HepG2 (cell line): ENCODE measurements around the gene CDIP1. TPM values are rescaled to one million over a fixed set of nuclear protein-coding genes. Genes with fewer than 3 reads are reported as not detected.
A peak's percentile ranks its signal among the peaks of the same experiment; 100 is the strongest.

Experiments
- ATF7 ChIP-seq, 2 experiments: fragments of 450-650 bp in 1 of 2; sonication (generic) in 1 of 2; formaldehyde crosslinking in 1 of 2; IDR thresholded peaks; 2 replicates each; pipeline versions ENCODE4 v1.4.0 to v1.6.1; 2016 to 2020; ENCODE audit warnings: antibody characterized with exemption in 1 of 2, mild to moderate bottlenecking in 1 of 2, missing genetic modification reagents in 1 of 2
- BRD4 ChIP-seq: sonication (generic); formaldehyde crosslinking; IDR thresholded peaks from 2 replicates; pipeline ENCODE4 v1.4.0; 2020; ENCODE audit warnings: missing genetic modification reagents
- GTF3A ChIP-seq: sonication (generic); formaldehyde crosslinking; conservative IDR thresholded peaks from 2 replicates; pipeline ENCODE4 v1.4.0; 2020; ENCODE audit warnings: mild to moderate bottlenecking, missing genetic modification reagents
- HNRNPUL1 ChIP-seq: fragments of 200-400 bp; formaldehyde crosslinking; IDR thresholded peaks from 2 replicates; pipeline ENCODE4 v1.6.1; 2017; ENCODE audit warnings: low read depth, mild to moderate bottlenecking, low read length, moderate library complexity
- JUN ChIP-seq: sonication (generic); formaldehyde crosslinking; IDR thresholded peaks from 2 replicates; pipeline ENCODE4 v1.4.0; 2020; ENCODE audit warnings: mild to moderate bottlenecking, missing genetic modification reagents
- PAX8 ChIP-seq: sonication (generic); formaldehyde crosslinking; IDR thresholded peaks from 2 replicates; pipeline ENCODE4 v1.8.0; 2022; ENCODE audit warnings: mild to moderate bottlenecking, missing genetic modification reagents, borderline replicate concordance
- RBFOX2 ChIP-seq: fragments of 200-400 bp; formaldehyde crosslinking; IDR thresholded peaks from 2 replicates; pipeline ENCODE4 v1.6.1; 2017; ENCODE audit warnings: low read depth, mild to moderate bottlenecking, low read length
- REPIN1 ChIP-seq: sonication (generic); formaldehyde crosslinking; IDR thresholded peaks from 2 replicates; pipeline ENCODE4 v1.8.0; 2022; ENCODE audit warnings: missing genetic modification reagents, low read depth, mild to moderate bottlenecking, borderline replicate concordance
- RORA ChIP-seq: sonication (generic); formaldehyde crosslinking; IDR thresholded peaks from 2 replicates; pipeline ENCODE4 v1.5.0; 2020; ENCODE audit warnings: mild to moderate bottlenecking, missing genetic modification reagents, moderate library complexity
- SALL2 ChIP-seq: sonication (generic); formaldehyde crosslinking; IDR thresholded peaks from 2 replicates; pipeline ENCODE4 v1.8.1; 2023; ENCODE audit warnings: mild to moderate bottlenecking, missing genetic modification reagents, inconsistent platforms
- ZFP36L2 ChIP-seq: sonication (generic); formaldehyde crosslinking; IDR thresholded peaks from 2 replicates; pipeline ENCODE4 v1.4.0; 2020; ENCODE audit warnings: missing genetic modification reagents
- ZNF235 ChIP-seq: sonication (generic); formaldehyde crosslinking; IDR thresholded peaks from 2 replicates; pipeline ENCODE4 v1.8.1; 2023; ENCODE audit warnings: mild to moderate bottlenecking, missing genetic modification reagents, borderline replicate concordance
- ZNF3 ChIP-seq: IDR thresholded peaks from 2 replicates; pipeline ENCODE4 v1.7.0; 2017; ENCODE audit warnings: inconsistent platforms
- ZNF343 ChIP-seq: sonication (generic); formaldehyde crosslinking; IDR thresholded peaks from 2 replicates; pipeline ENCODE4 v1.4.0; 2020; ENCODE audit warnings: mild to moderate bottlenecking, missing genetic modification reagents
- ZNF431 ChIP-seq: sonication (generic); formaldehyde crosslinking; IDR thresholded peaks from 2 replicates; pipeline ENCODE4 v1.9.0; 2022; ENCODE audit warnings: missing genetic modification reagents, low read depth, mild to moderate bottlenecking, borderline replicate concordance
- ZNF451 ChIP-seq: sonication (generic); formaldehyde crosslinking; IDR thresholded peaks from 2 replicates; pipeline ENCODE4 v1.5.0; 2020; ENCODE audit warnings: mild to moderate bottlenecking, missing genetic modification reagents
- ZNF552 ChIP-seq: sonication (generic); formaldehyde crosslinking; IDR thresholded peaks from 2 replicates; pipeline ENCODE4 v1.9.0; 2022; ENCODE audit warnings: missing genetic modification reagents, mild to moderate bottlenecking, borderline replicate concordance
- ZNF724P ChIP-seq: sonication (generic); formaldehyde crosslinking; IDR thresholded peaks from 2 replicates; pipeline ENCODE4 v1.8.0; 2022; ENCODE audit warnings: missing genetic modification reagents, borderline replicate concordance
- polyA plus RNA-seq, 8 experiments: library from polyadenylated mRNA; depleted of rRNA in 3 of 8; stranded (reverse) in 7 of 8; unstranded in 1 of 8; fragments of >200 nt; fragmentation: Illumina TruSeq in 4 of 8; extraction: Trizol in 4 of 8; gene quantifications; 2 replicates each; pipeline versions ENCODE4 v1.2.1 to v1.2.3, GENCODE V29; 2011 to 2016; ENCODE audit warnings: low read depth in 4 of 8, missing spikeins in 1 of 8, mixed read lengths in 1 of 8; ENCODE audit not compliant: insufficient read depth in 1 of 8
- total RNA-seq, 5 experiments: library from RNA; depleted of rRNA; stranded (reverse); fragments of >200 nt; fragmentation: Illumina TruSeq; extraction: Trizol; gene quantifications; 2 replicates each; pipeline ENCODE4 v1.2.3, GENCODE V29; 2016; ENCODE audit warnings: low read depth in 1 of 5
- TF ChIP-seq, protein P1 (sequence below), 2 experiments: sonication (generic) in 1 of 2; formaldehyde crosslinking in 1 of 2; IDR thresholded peaks; 2 replicates each; pipeline versions ENCODE4 v1.4.0 to v1.6.1; 2016 to 2020; ENCODE audit warnings: borderline replicate concordance in 1 of 2, low read depth in 1 of 2, mild to moderate bottlenecking in 1 of 2, missing genetic modification reagents in 1 of 2
- TF ChIP-seq, protein P2 (sequence below): sonication (generic); formaldehyde crosslinking; IDR thresholded peaks from 2 replicates; pipeline ENCODE4 v1.5.1; 2020; ENCODE audit warnings: mild to moderate bottlenecking, missing genetic modification reagents, borderline replicate concordance
- TF ChIP-seq, protein P3 (sequence below): IDR thresholded peaks from 2 replicates; pipeline ENCODE4 v1.6.1; 2016; ENCODE audit warnings: missing biosample characterization, missing genetic modification reagents, low read depth

The CDIP1 gene
- total and polyA plus RNA-seq, 2 of the 13 experiments (the other 11 are each of a cell fraction or from before 2014, with no cell fraction given), result 31.2 to 56.7 TPM

DNA sequence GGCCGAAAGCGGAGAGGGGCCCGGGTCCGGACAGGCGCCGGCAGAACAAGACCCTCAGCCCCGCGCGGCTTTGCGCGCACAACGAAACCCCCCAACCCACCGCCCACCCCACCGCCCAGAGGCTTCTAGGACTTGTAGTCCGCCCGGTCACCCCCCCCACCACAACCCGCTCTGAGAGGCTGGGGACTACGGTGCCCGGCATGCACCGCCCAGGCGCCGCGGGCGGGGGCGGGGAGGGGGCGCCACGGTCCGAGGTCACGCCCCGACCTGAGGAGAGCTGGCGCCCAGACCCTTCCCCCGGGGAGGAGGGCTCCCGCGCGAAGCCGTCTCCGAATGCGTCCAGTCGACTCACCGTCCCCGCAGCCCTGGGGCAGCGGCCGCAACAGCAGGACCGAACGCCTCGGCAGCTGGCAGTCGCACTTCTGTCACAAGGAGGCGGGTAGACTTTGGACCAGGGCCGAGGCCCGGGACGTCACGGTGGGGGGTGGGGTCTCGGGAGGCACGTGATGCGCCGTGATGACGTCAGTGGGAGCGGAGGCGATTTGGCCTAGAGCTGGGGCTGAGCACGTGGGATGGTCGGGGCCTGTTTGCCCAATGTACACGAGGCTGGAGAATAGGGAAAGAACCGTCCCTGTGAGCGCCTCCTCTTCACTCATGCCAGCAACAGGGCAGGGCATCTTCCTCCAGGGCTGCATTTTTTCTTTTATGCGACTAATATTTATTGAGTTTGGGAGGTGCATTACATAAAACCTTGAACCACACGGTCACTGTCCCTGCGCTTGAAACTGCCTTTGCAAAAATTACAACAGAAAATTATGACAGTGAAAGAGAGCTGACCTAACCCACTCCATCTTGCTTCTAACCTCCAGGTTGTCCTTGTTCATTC, at the start of gene CDIP1 (continued):
- TF ChIP-seq, protein P1, sequence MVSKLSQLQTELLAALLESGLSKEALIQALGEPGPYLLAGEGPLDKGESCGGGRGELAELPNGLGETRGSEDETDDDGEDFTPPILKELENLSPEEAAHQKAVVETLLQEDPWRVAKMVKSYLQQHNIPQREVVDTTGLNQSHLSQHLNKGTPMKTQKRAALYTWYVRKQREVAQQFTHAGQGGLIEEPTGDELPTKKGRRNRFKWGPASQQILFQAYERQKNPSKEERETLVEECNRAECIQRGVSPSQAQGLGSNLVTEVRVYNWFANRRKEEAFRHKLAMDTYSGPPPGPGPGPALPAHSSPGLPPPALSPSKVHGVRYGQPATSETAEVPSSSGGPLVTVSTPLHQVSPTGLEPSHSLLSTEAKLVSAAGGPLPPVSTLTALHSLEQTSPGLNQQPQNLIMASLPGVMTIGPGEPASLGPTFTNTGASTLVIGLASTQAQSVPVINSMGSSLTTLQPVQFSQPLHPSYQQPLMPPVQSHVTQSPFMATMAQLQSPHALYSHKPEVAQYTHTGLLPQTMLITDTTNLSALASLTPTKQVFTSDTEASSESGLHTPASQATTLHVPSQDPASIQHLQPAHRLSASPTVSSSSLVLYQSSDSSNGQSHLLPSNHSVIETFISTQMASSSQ (IDR thresholded peaks at IDR 0.05; ENCODE audit: low read depth), result no peak
- TF ChIP-seq, protein P1 (CRISPR knock-in tag; IDR thresholded peaks at IDR 0.05; ENCODE audit: borderline replicate concordance), result peak; percentile 85
- TF ChIP-seq ZNF431 (peak; percentile 99), RBFOX2 (peak; percentile 97), ZNF3 (CRISPR knock-in tag) (peak; percentile 84), JUN (CRISPR knock-in tag) (peak; percentile 96), REPIN1 (CRISPR knock-in tag) (peak; percentile 100), ZNF552 (CRISPR knock-in tag) (peak; percentile 99), GTF3A (no peak), PAX8 (CRISPR knock-in tag) (peak; percentile 98; the same call in 1 of the 2 replicates), HNRNPUL1 (peak; percentile 43; the same call in 1 of the 2 replicates), BRD4 (CRISPR knock-in tag) (peak; percentile 95), ZNF724P (CRISPR knock-in tag) (peak; percentile 100), SALL2 (CRISPR knock-in tag) (peak; percentile 96), ZNF235 (CRISPR knock-in tag) (peak; percentile 99), ATF7 (IDR thresholded peaks at IDR 0.05) (peak; percentile 99), ATF7 (CRISPR knock-in tag; IDR thresholded peaks at IDR 0.05) (peak; percentile 99), ZNF451 (CRISPR knock-in tag) (peak; percentile 100), ZFP36L2 (CRISPR knock-in tag) (peak; percentile 96), RORA (CRISPR knock-in tag) (no peak), ZNF343 (CRISPR knock-in tag) (peak; percentile 99)
- TF ChIP-seq, protein P2, sequence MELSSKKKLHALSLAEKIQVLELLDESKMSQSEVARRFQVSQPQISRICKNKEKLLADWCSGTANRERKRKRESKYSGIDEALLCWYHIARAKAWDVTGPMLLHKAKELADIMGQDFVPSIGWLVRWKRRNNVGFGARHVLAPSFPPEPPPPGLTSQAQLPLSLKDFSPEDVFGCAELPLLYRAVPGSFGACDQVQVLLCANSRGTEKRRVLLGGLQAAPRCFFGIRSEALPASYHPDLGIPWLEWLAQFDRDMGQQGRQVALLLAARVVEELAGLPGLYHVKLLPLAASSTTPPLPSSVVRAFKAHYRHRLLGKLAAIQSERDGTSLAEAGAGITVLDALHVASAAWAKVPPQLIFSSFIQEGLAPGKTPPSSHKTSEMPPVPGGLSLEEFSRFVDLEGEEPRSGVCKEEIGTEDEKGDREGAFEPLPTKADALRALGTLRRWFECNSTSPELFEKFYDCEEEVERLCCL (CRISPR knock-in tag), result peak; percentile 98; the same call in 1 of the 2 replicates
- TF ChIP-seq, protein P3, sequence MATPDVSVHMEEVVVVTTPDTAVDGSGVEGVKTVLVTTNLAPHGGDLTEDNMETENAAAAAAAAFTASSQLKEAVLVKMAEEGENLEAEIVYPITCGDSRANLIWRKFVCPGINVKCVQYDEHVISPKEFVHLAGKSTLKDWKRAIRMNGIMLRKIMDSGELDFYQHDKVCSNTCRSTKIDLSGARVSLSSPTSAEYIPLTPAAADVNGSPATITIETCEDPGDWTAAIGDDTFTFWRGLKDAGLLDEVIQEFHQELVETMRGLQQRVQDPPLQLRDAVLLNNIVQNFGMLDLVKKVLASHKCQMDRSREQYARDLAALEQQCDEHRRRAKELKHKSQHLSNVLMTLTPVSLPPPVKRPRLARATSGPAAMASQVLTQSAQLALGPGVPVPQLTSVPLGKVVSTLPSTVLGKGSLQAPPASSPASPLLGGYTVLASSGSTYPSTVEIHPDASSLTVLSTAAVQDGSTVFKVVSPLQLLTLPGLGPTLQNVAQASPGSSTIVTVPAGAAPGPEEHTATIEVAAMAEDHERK, result peak; percentile 93
